Tongue (tissue), 2 donors: ENCODE data around the gene ZNF184. TPM values are rescaled to one million over a fixed set of nuclear protein-coding genes. Genes with fewer than 3 reads are reported as not detected.

Source experiments
- DNase-seq: peaks from one replicate; pipeline ENCODE4 v3.0.0-alpha.2; 2015
- total RNA-seq: library from RNA; depleted of rRNA; stranded (reverse); fragments of >200 nt; gene quantifications from one replicate; pipeline ENCODE4 v1.2.3, GENCODE V29; 2014

ZNF184 gene
- total RNA-seq, 1 donor from 2014 or later = 15.4 TPM

DNA sequence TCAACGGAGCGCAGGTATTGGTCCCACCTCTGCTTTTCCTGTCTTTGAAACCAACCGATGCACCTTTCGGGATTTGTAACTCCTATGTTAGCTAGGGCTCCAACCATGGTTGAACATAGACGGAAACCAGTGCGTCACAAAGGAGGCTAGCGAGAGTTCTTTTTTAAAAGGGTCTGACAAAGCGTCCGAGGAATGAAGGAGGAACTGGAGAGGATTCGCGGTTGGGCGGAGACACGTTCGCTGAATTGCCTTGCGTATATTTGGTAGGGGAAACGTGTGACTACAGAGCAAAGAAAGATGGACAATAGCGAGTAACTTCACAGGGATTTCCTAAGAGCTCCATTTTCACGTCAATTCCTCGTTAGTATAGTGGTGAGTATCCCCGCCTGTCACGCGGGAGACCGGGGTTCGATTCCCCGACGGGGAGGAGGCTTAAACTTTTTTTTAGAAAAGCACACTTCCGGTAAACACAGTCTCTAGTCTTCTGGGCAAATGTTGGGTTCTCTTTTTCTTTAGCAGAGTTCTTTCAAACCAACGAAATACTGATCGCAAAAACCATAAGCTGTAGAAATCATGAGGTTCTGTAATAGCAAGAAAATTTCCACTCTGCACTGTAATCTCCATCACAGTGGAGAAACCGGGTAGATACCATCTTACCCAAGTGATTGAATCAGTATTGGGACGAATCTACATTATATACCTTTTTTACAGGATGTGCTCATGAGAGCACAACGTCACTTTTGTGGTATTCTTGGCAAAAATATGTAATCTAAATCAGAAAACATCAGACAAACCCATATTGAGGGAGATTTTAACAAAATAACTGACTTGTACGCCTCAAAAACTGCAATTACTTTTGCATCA, 6.6 kb upstream of the ZNF184 start:
- DNase-seq = peak; percentile 96

DNA sequence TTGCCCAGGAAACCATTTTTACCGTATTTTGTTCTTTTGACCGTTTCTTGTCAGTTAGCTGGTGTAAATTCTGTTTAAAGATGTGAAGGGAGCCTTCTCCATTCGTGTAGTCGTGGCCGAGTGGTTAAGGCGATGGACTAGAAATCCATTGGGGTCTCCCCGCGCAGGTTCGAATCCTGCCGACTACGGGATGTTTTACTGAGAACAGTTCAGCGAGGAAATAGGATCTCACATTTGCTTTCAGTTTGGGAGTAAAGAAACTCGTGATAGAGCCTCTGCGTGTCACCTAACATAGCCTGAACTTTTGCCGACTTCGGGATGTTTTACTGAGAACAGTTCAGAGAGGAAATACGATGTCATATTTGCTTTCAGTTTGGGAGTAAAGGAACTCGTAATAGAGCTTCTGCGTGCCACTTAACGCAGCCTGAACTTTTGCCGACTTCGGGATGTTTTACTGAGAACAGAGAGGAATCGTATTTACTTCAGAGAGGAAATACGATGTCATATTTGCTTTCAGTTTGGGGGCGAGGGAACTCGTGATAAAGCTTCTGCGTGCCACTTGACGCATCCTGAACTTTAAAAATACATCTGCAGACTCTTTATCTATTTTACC, 5.9 kb upstream of the ZNF184 start:
- DNase-seq = peak; percentile 97

DNA sequence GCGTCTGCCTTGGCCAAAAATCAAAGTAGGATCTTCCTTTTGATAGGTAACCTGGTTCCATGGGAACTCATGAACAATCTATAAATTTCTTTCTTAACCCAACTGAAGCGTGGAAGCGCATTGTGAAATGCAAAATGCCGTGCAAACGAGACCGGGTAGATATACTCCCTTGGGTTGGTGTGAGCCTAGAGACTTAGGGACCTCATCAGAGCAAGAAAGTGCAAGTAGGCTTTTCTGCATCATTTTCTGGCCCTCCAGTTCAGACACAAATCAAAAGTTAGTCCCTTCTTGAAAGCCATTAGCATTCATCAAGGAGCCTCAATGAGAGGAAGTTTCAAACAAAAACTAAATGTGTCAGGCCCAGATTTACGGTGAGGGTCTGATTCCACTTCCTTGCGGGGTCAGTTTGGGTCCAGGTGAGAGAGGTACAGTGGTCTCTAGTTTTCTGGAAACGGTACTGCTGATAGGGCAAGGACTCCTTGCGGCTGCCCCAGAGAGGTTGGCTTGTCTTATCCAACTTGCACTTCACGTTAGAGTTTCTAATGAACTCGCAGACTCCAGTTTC, 5.3 kb upstream of the ZNF184 start:
- DNase-seq = no peak

DNA sequence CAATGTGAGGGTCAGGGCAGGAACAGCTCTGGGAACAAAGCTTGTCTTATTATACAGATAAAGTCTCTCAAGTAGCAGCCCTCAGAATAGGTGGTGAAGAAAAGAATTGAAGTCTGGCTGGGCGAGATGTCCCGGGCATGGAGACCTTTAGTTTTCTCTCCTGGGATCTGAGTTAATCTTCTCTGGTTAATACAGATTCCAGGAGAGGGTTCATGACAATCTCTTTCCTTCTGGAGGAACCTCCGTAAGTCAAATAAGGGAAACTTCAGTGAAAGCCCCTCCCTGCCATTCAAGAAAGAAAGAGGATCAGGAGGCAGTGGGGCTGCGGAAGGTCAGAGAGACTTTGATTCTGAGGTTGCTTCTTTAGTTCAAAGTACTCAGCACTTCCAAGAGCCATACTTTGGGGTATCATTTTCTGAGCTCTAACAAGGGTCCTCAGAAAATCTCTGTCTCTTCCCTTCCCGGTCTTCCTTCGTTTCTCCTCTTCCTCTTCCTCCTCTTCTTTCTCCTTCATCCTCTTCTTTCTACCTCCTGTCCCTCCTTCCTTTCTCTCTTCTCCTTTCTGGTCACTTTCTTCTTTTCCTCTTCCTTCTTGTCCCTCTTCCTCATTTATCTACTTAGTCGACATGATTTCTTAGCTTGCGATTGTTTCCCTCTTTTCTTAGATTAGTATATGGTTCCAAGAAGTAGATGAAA, 4.6 kb upstream of the ZNF184 start:
- no peak for DNase-seq

DNA sequence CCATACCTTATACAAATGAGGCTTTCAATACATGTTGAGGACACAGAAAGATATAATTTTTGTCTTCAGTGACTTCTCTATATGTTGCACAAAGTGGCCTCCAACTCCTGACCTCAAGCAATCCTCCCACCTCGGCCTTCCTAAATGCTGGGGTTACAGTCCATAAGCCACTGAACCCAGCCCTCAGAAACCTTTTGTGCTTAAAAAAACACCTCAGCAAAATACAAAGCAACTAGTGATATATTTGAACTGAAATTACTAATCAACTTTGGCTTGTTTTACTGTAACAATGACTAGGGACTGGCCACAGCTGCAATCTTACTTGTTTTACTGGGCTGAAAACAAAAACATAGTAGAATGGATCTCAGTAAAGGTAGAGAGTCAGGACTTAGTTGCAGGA, 3.2 kb upstream of the ZNF184 start:
- DNase-seq = no peak

DNA sequence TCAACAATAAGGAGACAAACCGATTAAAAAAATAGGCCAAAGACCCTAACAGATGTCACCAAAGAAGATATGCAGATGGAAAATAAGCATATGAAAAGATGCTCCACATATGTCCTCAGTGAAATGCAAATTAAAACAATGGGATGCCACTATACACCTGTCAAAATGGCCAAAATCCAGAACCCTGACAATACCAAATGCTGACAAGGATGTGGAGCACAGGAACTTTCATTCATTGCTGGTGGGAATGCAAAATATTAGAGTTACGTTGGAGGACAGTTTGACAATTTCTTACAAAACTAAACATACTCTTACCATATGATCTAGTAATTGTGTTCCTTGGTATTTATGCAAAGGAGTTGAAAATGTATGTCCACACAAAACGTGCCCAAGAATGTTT, 1.8 kb upstream of the ZNF184 start:
- no peak for DNase-seq

DNA sequence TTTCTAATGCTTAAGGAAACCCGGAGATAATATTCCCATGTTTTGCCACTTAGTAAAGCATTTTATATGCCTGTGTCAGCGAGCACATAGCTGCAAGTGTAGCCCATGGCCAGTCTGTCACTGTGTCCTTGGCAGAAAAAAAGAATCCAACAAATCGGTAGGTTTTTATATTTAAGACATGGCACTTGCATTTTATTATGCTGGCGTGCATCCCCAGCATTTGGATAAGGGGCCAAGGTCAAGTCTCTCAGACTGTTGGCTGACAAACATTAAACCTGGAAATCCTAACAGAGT, 1.2 kb upstream of the ZNF184 start:
- DNase-seq = no peak

DNA sequence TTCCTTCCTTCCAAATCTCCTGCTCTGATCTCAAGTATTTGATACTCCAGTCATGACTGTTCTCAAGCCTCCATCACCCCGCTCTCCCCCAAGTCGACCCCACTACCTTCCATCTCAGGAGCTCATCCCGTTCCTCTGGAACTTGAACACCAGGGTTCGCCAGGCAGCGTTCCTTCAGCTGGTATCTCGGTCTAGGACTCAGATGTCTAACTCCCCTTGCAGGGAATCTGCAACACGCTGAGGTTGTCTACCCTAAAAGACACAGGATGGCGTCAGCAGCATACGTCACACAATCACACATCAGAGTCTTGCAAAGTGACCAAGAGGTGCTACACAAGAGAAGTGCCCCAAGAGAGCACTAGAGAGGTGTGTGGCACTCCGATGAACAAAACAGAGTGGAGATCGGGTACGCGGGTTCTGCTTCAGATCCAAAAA, 706 bp downstream of the ZNF184 start:
- peak; percentile 84 for DNase-seq

DNA sequence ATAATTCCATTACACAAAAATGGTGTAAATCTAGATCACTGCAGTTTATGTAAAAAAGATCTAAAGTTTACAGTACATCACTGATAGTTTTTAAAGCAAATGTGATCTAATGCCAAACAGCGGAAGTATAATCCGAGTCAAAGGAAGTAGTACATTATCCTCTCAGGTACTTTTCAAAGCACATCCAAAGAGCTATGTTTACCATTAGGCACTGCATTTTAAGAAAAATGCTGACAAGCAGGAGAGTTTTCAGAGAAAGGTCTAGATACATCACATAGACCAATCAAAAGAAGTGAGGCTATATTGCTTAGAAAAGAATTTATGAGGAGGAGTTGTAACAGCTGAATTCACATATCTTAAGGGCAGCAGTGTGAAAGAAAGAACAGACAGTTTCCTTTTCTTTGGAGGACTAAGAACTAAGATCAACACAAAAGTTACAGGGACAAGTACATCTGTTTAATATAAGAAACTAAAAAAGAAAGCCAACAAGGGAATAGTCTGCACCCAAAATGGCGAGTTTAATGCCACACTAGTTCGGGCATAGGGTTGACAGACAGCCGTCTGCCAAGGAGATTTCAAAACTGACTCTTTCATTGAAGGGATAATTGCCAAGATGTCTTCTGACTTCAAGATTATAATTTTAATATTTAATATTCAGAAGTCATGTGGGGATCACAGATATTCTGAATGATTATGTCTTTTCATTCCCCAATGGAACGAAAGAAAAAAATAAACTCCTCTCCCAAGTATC, 1.4 kb downstream of the ZNF184 start:
- DNase-seq = peak; percentile 16

DNA sequence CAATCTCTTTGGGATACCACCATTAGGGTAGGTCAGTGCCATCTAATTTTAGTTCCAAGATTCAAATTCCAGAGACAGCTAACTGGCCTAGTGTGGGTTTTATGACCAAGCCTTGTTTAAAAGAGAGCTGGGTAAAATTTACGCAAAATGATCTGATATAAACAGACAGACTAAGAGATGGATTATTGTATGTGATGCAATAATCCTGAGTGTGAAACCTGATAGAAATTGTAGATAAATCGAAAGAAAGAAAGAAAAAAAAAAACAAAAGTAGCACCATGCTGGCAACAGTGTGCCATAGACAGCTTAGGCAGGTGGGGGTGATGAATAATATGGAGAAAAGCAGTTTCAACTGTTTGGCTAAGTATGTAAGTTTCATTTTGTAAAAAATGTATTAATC, 2.9 kb downstream of the ZNF184 start:
- DNase-seq = no peak

DNA sequence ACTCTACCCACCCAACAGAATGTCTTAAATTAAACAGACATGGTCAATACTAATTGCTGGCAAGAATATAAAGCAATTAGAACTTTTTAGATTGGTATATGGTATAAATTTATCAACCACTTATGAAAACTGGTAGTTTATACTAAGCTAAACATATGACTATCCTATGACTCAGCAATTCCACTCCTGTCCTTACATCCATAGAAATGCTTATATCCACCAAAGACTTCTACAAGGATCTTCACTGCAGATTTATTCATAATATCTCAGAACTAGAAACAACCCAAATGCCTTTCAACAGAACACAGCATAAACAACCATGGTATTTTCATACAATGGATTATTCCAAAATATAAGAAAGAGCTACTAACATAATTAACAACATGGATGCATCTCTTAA, 4.6 kb downstream of the ZNF184 start:
- no peak for DNase-seq

DNA sequence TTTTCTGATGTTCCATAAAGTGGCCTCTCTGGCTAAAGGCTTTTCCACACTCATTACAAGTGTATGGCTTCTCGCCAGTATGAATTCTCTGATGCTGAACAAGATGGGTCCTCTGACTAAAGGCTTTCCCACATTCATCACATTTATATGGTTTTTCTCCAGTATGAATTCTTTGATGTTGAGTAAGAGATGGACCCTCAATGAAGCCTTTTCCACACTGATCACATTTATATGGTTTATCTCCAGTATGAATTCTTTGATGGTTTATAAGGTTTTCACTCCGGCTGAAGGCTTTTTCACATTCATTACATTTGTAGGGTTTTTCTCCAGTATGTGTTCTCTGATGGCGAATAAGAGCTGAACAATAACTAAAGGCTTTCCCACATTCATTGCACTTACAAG, 20.4 kb downstream of the ZNF184 start:
- no peak for DNase-seq

DNA sequence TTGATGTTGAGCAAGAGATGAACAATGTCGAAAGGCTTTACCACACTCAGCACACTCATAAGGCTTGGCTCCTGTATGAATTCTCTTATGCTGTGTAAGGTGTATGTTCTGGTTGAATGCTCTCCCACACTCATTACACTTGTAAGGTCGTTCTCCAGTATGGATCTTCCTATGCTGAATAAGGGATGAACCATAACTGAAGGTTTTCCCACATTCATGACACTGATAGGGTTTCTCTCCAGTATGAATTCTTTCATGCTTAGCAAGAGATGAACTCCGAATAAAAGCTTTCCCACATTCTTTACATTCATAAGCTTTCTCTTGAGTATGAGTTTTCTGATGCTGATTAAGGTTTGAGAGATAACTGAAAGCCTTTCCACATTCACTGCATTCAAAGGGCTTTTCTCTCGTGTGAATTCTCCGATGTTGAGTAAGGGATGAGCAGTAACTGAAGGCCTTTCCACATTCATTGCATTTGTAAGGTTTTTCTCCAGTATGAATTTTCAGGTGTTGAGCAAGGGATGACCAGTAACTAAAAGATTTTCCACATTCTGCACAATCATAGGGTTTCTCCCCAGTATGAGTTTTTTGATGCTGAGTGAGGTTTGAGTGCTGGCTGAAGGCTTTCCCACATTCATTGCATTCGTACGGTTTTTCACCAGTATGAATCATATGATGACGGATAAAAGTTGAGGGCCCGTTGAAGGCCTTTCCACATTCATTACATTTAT, 21.1 kb downstream of the ZNF184 start:
- DNase-seq = no peak

DNA sequence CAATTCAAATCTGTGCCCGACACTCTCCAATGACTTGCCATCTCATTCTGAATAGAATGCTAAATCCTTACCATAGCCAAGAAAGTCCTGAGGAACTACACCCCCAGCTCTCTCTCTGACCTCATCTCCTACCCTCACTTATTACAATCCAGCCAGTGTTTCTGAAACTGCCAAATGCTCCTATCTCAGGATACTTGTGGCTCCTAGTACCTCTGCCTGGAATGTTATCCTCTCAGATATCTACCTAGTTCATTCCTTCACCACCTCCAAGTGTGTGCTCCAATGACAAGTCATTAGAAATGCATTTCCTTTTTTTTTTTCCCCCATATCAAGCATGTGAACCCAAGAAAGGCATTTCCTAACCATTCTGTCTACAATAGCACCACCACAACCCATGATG, 24.4 kb downstream of the ZNF184 start:
- no peak for DNase-seq

DNA sequence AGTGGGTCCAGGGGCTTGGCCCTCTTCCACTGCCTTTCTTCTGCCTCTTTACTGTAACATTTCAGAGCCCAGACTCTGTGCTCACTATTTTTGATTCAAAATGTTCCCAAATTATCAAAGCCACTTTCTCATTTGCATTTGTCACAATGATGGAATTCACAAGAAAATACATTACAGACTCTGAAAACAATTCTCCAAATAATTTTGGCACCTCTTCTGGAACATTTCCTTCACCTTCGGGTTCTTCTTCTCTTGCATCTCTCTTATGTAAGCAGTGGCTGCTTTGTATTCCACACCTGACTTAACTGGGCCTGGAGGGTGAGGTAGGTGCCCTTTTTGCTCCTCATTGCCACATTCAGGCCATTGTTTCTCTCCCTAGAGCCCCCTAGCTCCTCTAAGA, 30.0 kb downstream of the ZNF184 start:
- no peak for DNase-seq

DNA sequence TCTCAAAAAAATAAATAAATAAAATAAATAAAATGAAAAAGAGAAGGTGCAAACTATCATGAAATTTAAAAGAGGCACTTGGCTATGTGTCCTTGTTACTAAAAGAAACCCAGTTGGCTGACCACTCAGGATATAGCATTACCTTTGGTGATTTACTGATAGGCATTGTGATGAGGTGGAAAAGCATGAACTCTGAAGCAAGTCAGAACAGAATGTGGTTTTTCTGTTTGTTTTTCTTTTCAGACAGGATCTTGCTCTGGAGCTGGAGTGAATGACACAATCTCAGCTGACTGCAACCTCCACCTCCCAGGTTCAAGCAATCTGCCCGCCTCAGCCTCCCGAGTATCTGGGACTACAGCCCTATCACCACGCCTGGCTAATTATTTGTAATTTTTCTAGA, 31.9 kb downstream of the ZNF184 start:
- DNase-seq = no peak

DNA sequence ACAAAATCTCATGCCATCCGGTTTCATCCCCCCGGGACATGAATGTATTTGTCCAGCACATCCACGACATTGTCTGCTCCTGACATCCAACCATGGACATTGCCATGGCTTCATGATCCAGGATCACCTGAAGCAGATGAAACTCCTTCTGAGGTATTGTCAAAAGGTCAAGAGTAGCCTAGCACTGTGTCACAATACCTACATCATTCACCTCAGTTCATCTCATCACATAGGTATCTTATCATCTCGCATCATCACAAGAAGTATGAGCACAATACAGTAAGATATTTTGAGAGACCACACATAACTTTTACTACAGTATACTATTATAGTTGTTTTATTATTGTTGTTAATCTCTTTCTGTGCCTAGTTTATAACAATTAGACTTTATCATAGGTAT, 33.5 kb downstream of the ZNF184 start:
- no peak for DNase-seq

DNA sequence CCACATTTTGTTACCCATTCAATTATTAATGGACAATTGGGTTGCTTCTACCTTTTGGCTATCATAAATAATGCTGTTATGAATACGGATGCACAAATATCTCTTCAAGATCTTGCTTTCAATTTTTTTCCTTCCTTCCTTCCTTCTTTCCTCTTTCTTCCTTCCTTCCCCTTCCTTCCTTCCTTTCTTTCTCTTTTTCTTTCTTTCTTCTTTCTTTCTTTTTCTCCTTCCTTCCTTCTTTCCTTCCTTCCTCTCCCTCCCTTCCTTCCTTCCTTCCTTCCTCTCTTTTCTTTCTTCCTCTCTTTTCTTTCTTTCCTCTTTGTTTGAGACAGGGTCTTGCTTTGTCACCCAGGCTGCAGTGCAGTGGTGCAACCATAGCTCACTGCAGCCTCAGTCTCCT, 39.2 kb downstream of the ZNF184 start:
- no peak for DNase-seq

DNA sequence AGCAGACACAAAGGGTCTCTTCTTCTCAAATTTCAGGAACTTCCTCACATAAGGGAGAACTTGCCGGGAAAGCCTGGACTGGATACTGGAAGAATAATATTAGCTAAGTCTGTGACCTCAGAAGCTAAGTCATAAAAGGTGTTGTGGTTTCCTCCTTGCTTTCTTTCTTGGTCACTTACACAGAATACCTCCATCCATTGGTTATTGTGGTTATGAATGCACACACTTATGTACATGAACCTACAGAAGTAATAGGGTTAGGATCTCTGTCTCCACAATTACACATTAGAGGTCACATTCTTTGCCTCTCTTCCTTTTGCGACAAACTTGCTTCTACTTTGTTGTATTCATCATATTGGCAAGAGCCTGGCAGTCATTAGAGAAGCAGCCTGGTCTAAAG, 43.9 kb downstream of the ZNF184 start:
- DNase-seq = no peak

DNA sequence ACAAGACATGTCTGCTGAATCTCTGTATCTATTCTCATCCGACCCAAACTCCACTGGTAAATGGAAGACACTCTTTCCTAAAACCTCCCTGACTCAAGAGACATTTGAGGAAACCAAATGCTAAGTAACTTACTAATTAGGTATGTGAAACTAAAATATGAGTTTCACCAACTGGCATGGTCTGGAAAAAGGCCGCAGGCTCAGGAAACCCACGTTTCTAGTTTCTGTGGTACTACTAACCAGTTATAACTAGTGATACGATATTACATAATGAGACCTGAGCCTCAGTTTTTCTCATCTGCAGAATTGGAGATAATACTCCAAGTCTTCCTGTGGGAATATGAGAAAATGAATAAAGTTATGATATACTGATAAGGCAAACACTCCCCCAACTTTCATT, 44.4 kb downstream of the ZNF184 start:
- no peak for DNase-seq

DNA sequence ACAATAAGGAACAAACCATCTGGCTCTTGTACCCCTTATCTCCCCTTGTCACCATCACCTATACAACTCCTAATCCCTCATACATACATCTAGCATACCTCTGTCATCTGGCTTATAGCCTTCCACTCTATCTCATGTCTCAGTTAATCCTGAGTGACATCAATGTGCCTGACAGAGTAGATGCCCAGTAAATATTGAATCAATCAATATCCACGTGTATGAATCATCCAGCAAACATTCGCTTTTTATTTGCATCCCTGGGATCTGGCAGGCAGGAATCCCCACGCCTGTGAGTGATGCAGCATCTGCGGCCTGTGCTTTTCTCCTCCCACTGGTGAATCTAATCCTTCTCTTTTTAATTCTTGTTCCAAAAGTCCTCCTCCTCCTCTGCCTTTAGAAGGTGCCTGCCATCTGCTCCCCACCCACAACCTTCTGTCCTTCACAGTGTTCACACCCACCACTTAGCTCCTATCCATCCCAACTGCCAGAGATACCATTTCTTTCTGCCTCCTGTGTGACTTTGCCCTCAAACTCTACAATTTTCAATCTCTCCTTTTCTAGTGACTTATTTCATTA, 46.8 kb downstream of the ZNF184 start:
- no peak for DNase-seq
